IMR-90 (cell line): ENCODE data around the gene ALG11. TPM values are rescaled to one million over a fixed set of nuclear protein-coding genes. Genes with fewer than 3 reads are reported as not detected.

Source experiments
- ATAC-seq: fragments of 200-7000 bp; cut with Tn5 transposase; 2 replicates; pipeline ENCODE4 v1.9.1; 2020; ENCODE audit warnings: low read depth, mild to moderate bottlenecking, moderate library complexity
- BruUV-seq: library from RNA; stranded (reverse); fragments of 400-500 nt; replicated peaks from 2 replicates; lab custom pipeline; 2021; lab: Mats Ljungman, UMichigan
- CTCF ChIA-PET: fragments of 300-600 bp; formaldehyde crosslinking; extraction: SDS; loops from one replicate; lab custom pipeline; 2021; ENCODE audit warnings: antibody characterized with exemption; lab: Yijun Ruan, JAX
- POLR2A ChIA-PET: fragments of 300-600 bp; sonication (Branson Sonifier 250); formaldehyde crosslinking; loops from one replicate; lab custom pipeline; 2022; ENCODE audit warnings: antibody characterized with exemption; ENCODE audit not compliant: unreplicated experiment; lab: Charles Lee
- DNase-seq: peaks from one replicate; pipeline ENCODE4 v3.0.0; 2013
- H2AFZ ChIP-seq: replicated peaks from 2 replicates; pipeline ENCODE3; 2013; ENCODE audit warnings: low read length, mild to moderate bottlenecking; ENCODE audit not compliant: poor library complexity
- H2AK5ac ChIP-seq: 2 replicates; pipeline ENCODE4 v1.6.1; 2013; ENCODE audit warnings: low read depth, low read length, inconsistent platforms
- H2AK9ac ChIP-seq: replicated peaks from 2 replicates; pipeline ENCODE3; 2013; ENCODE audit warnings: mild to moderate bottlenecking, low read depth, low read length, moderate library complexity; ENCODE audit not compliant: poor library complexity
- H2BK120ac ChIP-seq: 2 replicates; pipeline ENCODE4 v1.6.1; 2013; ENCODE audit warnings: low read depth, low read length, inconsistent platforms
- H2BK15ac ChIP-seq: 3 replicates; pipeline ENCODE4 v1.6.1; 2013; ENCODE audit warnings: low read depth, low read length, inconsistent platforms
- H2BK20ac ChIP-seq: 2 replicates; pipeline ENCODE4 v1.6.1; 2013; ENCODE audit warnings: low read depth, mild to moderate bottlenecking, inconsistent platforms, low read length, moderate library complexity
- H2BK5ac ChIP-seq: 2 replicates; pipeline ENCODE4 v1.6.1; 2013; ENCODE audit warnings: mild to moderate bottlenecking, low read depth, low read length, inconsistent platforms; ENCODE audit not compliant: poor library complexity, severe bottlenecking
- H3K14ac ChIP-seq: replicated peaks from 2 replicates; pipeline ENCODE4 v1.6.1; 2013; ENCODE audit warnings: low read depth, low read length, inconsistent platforms
- H3K18ac ChIP-seq: 2 replicates; pipeline ENCODE4 v1.6.1; 2013; ENCODE audit warnings: low read depth, low read length, control low read depth
- H3K23ac ChIP-seq: 2 replicates; pipeline ENCODE4 v1.6.1; 2013; ENCODE audit warnings: low read depth, low read length, inconsistent platforms
- H3K27ac ChIP-seq: 2 replicates; pipeline ENCODE4 v1.5.1; 2013; ENCODE audit warnings: mild to moderate bottlenecking, control low read depth, low read length; ENCODE audit not compliant: insufficient read depth
- H3K27me3 ChIP-seq: 2 replicates; pipeline ENCODE4 v1.6.1; 2013; ENCODE audit warnings: low read length; ENCODE audit not compliant: control insufficient read depth, insufficient read depth
- H3K36me3 ChIP-seq: 2 replicates; pipeline ENCODE4 v1.6.1; 2013; ENCODE audit warnings: low read length, mixed read lengths; ENCODE audit not compliant: control insufficient read depth, insufficient read depth
- H3K4ac ChIP-seq: 2 replicates; pipeline ENCODE4 v1.6.1; 2013; ENCODE audit warnings: low read depth, low read length, inconsistent platforms
- H3K4me1 ChIP-seq: 2 replicates; pipeline ENCODE4 v1.6.1; 2013; ENCODE audit warnings: low read length, mixed read lengths; ENCODE audit not compliant: control insufficient read depth, insufficient read depth
- H3K4me2 ChIP-seq: 2 replicates; pipeline ENCODE4 v1.6.1; 2013; ENCODE audit warnings: low read depth, mild to moderate bottlenecking, control low read depth, low read length, moderate library complexity
- H3K4me3 ChIP-seq: 2 replicates; pipeline ENCODE4 v1.5.1; 2013; ENCODE audit warnings: low read depth, mild to moderate bottlenecking, control low read depth, low read length, moderate library complexity; ENCODE audit not compliant: insufficient read depth
- H3K56ac ChIP-seq: 2 replicates; pipeline ENCODE4 v1.6.1; 2013; ENCODE audit warnings: low read length, inconsistent platforms; ENCODE audit not compliant: insufficient read depth; ENCODE audit errors: extremely low read depth
- H3K79me1 ChIP-seq, 2 experiments: 2 replicates each; pipeline ENCODE4 v1.6.1; 2013; ENCODE audit warnings: low read length in 2 of 2, inconsistent platforms in 1 of 2, low read depth in 1 of 2
- H3K9ac ChIP-seq: 2 replicates; pipeline ENCODE4 v1.6.1; 2013; ENCODE audit warnings: low read depth, low read length, control low read depth
- H3K9me1 ChIP-seq: 2 replicates; pipeline ENCODE4 v1.6.1; 2013; ENCODE audit warnings: low read length, inconsistent platforms; ENCODE audit not compliant: insufficient read depth
- H3K9me3 ChIP-seq: 2 replicates; pipeline ENCODE4 v1.6.1; 2013; ENCODE audit warnings: low read length; ENCODE audit not compliant: control insufficient read depth, insufficient read depth
- H4K20me1 ChIP-seq: 2 replicates; pipeline ENCODE4 v1.6.1; 2013; ENCODE audit warnings: low read length, inconsistent platforms; ENCODE audit not compliant: insufficient read depth
- H4K5ac ChIP-seq: 2 replicates; pipeline ENCODE4 v1.6.1; 2013; ENCODE audit warnings: mild to moderate bottlenecking, low read depth, low read length, control low read depth
- H4K8ac ChIP-seq, 2 experiments: 2 replicates each; pipeline ENCODE4 v1.6.1; 2013; ENCODE audit warnings: low read depth in 2 of 2, low read length in 2 of 2, control low read depth in 1 of 2, inconsistent platforms in 1 of 2
- H4K91ac ChIP-seq: 2 replicates; pipeline ENCODE4 v1.6.1; 2013; ENCODE audit warnings: low read depth, low read length, inconsistent platforms; ENCODE audit not compliant: insufficient read depth
- BHLHE40 ChIP-seq: fragments of 150-350 bp; IDR thresholded peaks from 2 replicates; pipeline ENCODE4 v1.6.1; 2016; ENCODE audit warnings: mild to moderate bottlenecking, low read depth, low read length
- CEBPB ChIP-seq: IDR thresholded peaks from 2 replicates; pipeline ENCODE4 v1.6.1; 2012; ENCODE audit warnings: low read depth, low read length, improper control_type of control experiment
- CHD1 ChIP-seq: IDR thresholded peaks from 2 replicates; pipeline ENCODE4 v1.6.1; 2012; ENCODE audit warnings: low read depth, low read length, improper control_type of control experiment
- FOS ChIP-seq: fragments of 150-350 bp; IDR thresholded peaks from 2 replicates; pipeline ENCODE4 v1.6.1; 2016; ENCODE audit warnings: low read depth, low read length
- MAFK ChIP-seq: IDR thresholded peaks from 2 replicates; pipeline ENCODE4 v1.6.1; 2012; ENCODE audit warnings: low read depth, low read length, improper control_type of control experiment
- MAZ ChIP-seq: IDR thresholded peaks from 2 replicates; pipeline ENCODE4 v1.6.1; 2012; ENCODE audit warnings: low read depth, mild to moderate bottlenecking, low read length, improper control_type of control experiment, moderate library complexity, borderline replicate concordance
- MXI1 ChIP-seq: IDR thresholded peaks from 2 replicates; pipeline ENCODE4 v1.6.1; 2012; ENCODE audit warnings: low read depth, mild to moderate bottlenecking, low read length, moderate library complexity, borderline replicate concordance
- NFE2L2 ChIP-seq: fragments of 150-350 bp; IDR thresholded peaks from 2 replicates; pipeline ENCODE4 v1.6.1; 2016; ENCODE audit warnings: low read depth, mild to moderate bottlenecking, low read length
- POLR2A ChIP-seq: IDR thresholded peaks from 2 replicates; pipeline ENCODE4 v1.6.1; 2012; ENCODE audit warnings: mild to moderate bottlenecking, low read depth, low read length
- RAD21 ChIP-seq: IDR thresholded peaks from 2 replicates; pipeline ENCODE4 v1.6.1; 2012; ENCODE audit warnings: low read length, improper control_type of control experiment
- RCOR1 ChIP-seq: IDR thresholded peaks from 2 replicates; pipeline ENCODE4 v1.6.1; 2012; ENCODE audit warnings: mild to moderate bottlenecking, low read length, improper control_type of control experiment; ENCODE audit not compliant: insufficient replicate concordance
- RFX5 ChIP-seq: IDR thresholded peaks from 2 replicates; pipeline ENCODE4 v1.8.0; 2012; ENCODE audit warnings: low read depth, mild to moderate bottlenecking, low read length, moderate library complexity
- SMC3 ChIP-seq: fragments of 150-350 bp; IDR thresholded peaks from 2 replicates; pipeline ENCODE4 v1.6.1; 2016; ENCODE audit warnings: low read depth, mild to moderate bottlenecking, antibody characterized with exemption, low read length, moderate library complexity
- WGBS, 2 experiments: methylation state at CpG; one replicate each; pipeline versions ENCODE4 v1.1.5 to v1.1.7; 2013; ENCODE audit warnings: missing lambda C conversion rate in 2 of 2; ENCODE audit not compliant: insufficient read length in 1 of 2; ENCODE audit errors: extremely low coverage in 2 of 2; 5-methylcytosine and 5-hydroxymethylcytosine counted together
- dilution Hi-C: fragments of 300-500 bp; cut with HindIII; formaldehyde crosslinking; loops from one replicate; pipeline ENCODE4 v1.14.3; 2018; ENCODE audit warnings: low sequenced_read_pairs; ENCODE audit not compliant: unreplicated experiment
- in situ Hi-C: fragments of 300-500 bp; cut with MboI; formaldehyde crosslinking; loops from 3 replicates; pipeline ENCODE4 v1.14.3; 2019; ENCODE audit warnings: low sequenced_read_pairs, inconsistent platforms, mixed read lengths
- intact Hi-C: fragments of 100-400 bp; cut with micrococcal nuclease; formaldehyde crosslinking; loops from 2 replicates; pipeline ENCODE4 v1.10.0; 2022
- polyA plus RNA-seq, 3 experiments: library from polyadenylated mRNA; depleted of rRNA; stranded (reverse); fragments of >200 nt; gene quantifications; 2 replicates each; pipeline ENCODE4 v1.2.3, GENCODE V29; 2012; ENCODE audit warnings: low replicate concordance in 1 of 3
- total RNA-seq: library from RNA; depleted of rRNA; stranded (reverse); fragments of >200 nt; gene quantifications from 2 replicates; pipeline ENCODE4 v1.2.3, GENCODE V29; 2012
- TF ChIP-seq, protein P1 (sequence below): fragments of 150-350 bp; IDR thresholded peaks from 2 replicates; pipeline ENCODE4 v1.6.1; 2017; ENCODE audit warnings: mild to moderate bottlenecking, antibody characterized with exemption, low read length, low read depth
- TF ChIP-seq, protein P2 (sequence below): fragments of 150-350 bp; IDR thresholded peaks from 2 replicates; pipeline ENCODE4 v1.6.1; 2016; ENCODE audit warnings: low read depth, mild to moderate bottlenecking, low read length, moderate library complexity, borderline replicate concordance
- TF ChIP-seq, protein P3 (sequence below): conservative IDR thresholded peaks from 2 replicates; pipeline ENCODE4 v1.5.1; 2012; ENCODE audit warnings: mild to moderate bottlenecking, low read depth, low read length, improper control_type of control experiment

ALG11 gene
- total and polyA plus RNA-seq, 2 of the 4 experiments (the other 2 are of a cell fraction): 10.0 to 12.7 TPM

DNA sequence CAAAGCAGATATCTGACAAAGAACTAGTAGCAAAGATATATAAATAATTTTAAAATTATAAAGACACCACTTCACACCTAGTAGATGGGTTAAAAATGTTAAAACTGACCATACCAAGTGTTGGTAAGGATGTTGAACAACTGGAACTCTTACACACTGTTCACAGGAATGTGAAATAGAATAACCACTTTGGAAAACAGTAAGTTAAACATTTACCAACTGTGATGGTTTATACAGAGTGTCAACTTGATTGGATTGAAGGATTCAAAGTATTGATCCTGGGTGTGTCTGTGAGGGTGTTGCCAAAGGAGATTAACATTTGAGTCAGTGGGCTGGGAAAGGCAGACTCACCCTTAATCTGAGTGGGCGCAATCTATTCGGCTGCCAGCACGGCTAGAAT is 31.5 kb downstream of the ALG11 start:
- H4K5ac ChIP-seq: no peak overlapping the region
- H2BK20ac ChIP-seq: no peak overlapping the region
- no peak overlapping the region for H3K56ac ChIP-seq
- no peaks in the 10 kb centered on the region for H3K79me1 ChIP-seq
- ChIA-PET CTCF (no interaction called here), POLR2A (no interaction called here)
- dilution Hi-C loops: no loop called here
- no peak overlapping the region for H2AFZ ChIP-seq
- H3K23ac ChIP-seq: no peak overlapping the region
- no peak overlapping the region for H2AK5ac ChIP-seq
- WGBS, 2 experiments: no CpG with 5 or more reads among the region's 3 CpGs
- no peaks in the 10 kb centered on the region for H3K27me3 ChIP-seq
- H3K14ac ChIP-seq: no peak overlapping the region
- H3K18ac ChIP-seq: no peak overlapping the region
- H3K9ac ChIP-seq: no peak overlapping the region
- no peak for TF ChIP-seq POLR2A
- TF ChIP-seq MAZ: no peak
- TF ChIP-seq BHLHE40: no peak
- TF ChIP-seq RCOR1: no peak
- TF ChIP-seq MAFK: no peak
- TF ChIP-seq FOS: no peak
- no peak for TF ChIP-seq RFX5
- TF ChIP-seq, protein P1, sequence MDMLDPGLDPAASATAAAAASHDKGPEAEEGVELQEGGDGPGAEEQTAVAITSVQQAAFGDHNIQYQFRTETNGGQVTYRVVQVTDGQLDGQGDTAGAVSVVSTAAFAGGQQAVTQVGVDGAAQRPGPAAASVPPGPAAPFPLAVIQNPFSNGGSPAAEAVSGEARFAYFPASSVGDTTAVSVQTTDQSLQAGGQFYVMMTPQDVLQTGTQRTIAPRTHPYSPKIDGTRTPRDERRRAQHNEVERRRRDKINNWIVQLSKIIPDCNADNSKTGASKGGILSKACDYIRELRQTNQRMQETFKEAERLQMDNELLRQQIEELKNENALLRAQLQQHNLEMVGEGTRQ: no peak
- TF ChIP-seq RAD21: no peak
- TF ChIP-seq, protein P2, sequence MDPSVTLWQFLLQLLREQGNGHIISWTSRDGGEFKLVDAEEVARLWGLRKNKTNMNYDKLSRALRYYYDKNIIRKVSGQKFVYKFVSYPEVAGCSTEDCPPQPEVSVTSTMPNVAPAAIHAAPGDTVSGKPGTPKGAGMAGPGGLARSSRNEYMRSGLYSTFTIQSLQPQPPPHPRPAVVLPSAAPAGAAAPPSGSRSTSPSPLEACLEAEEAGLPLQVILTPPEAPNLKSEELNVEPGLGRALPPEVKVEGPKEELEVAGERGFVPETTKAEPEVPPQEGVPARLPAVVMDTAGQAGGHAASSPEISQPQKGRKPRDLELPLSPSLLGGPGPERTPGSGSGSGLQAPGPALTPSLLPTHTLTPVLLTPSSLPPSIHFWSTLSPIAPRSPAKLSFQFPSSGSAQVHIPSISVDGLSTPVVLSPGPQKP: no peak
- TF ChIP-seq CEBPB: no peak
- TF ChIP-seq SMC3: no peak
- TF ChIP-seq, protein P3, sequence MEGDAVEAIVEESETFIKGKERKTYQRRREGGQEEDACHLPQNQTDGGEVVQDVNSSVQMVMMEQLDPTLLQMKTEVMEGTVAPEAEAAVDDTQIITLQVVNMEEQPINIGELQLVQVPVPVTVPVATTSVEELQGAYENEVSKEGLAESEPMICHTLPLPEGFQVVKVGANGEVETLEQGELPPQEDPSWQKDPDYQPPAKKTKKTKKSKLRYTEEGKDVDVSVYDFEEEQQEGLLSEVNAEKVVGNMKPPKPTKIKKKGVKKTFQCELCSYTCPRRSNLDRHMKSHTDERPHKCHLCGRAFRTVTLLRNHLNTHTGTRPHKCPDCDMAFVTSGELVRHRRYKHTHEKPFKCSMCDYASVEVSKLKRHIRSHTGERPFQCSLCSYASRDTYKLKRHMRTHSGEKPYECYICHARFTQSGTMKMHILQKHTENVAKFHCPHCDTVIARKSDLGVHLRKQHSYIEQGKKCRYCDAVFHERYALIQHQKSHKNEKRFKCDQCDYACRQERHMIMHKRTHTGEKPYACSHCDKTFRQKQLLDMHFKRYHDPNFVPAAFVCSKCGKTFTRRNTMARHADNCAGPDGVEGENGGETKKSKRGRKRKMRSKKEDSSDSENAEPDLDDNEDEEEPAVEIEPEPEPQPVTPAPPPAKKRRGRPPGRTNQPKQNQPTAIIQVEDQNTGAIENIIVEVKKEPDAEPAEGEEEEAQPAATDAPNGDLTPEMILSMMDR: no peak
- no peak for TF ChIP-seq NFE2L2
- TF ChIP-seq MXI1: no peak
- no peak for TF ChIP-seq CHD1
- no peak overlapping the region for H2AK9ac ChIP-seq
- no peak overlapping the region for H2BK120ac ChIP-seq
- no peak overlapping the region for H3K4me2 ChIP-seq
- ATAC-seq (no peak), DNase-seq (no peak)
- no peak overlapping the region for H3K27ac ChIP-seq
- H3K4ac ChIP-seq: no peak overlapping the region
- H3K4me1 ChIP-seq: no peaks in the 10 kb centered on the region
- in situ Hi-C loops: no loop called here
- H4K8ac ChIP-seq: no peak overlapping the region
- no peaks in the 10 kb centered on the region for H3K9me1 ChIP-seq
- BruUV-seq: no TSS peak
- H2BK15ac ChIP-seq: no peak overlapping the region
- H3K36me3 ChIP-seq: no peaks in the 10 kb centered on the region
- H4K91ac ChIP-seq: no peak overlapping the region
- H4K20me1 ChIP-seq: no peaks in the 10 kb centered on the region; the same call in 1 of the 2 replicates
- no peaks in the 10 kb centered on the region for H3K9me3 ChIP-seq
- H2BK5ac ChIP-seq: no peak overlapping the region
- intact Hi-C loops: no loop called here
- H3K4me3 ChIP-seq: no peak overlapping the region
